ENCODE data around the gene FCAR.
"Not testable (repeated sequence)": the region's sequence is repeated elsewhere in the genome, so short reads cannot be mapped to it uniquely, and the experiment has no call there.

The FCAR gene

GRCh38 chr19:54873990-54874389 lies at the start of gene FCAR:
Gene FCAR, plus strand, starts transcription at chr19:54874235. Its CDS starts 55 bp downstream, at chr19:54874290.
- no peak for DNase-seq

- not testable (repeated sequence) for DNase-seq
These were observed 49.6 kb upstream of the FCAR start for GRCh38 chr19:54824416-54824815.

GRCh38 chr19:54825326-54825725 lies 48.7 kb upstream of the FCAR start:
- not testable (repeated sequence) for DNase-seq

GRCh38 chr19:54828064-54828463 lies 46.0 kb upstream of the FCAR start:
- DNase-seq = not testable (repeated sequence)

GRCh38 chr19:54832496-54832895 lies 41.5 kb upstream of the FCAR start, which contains the start of gene KIR2DS4:
Gene KIR2DS4, plus strand, starts transcription at chr19:54832676.
- DNase-seq = not testable (repeated sequence)

GRCh38 chr19:54835126-54835525 lies 38.9 kb upstream of the FCAR start:
- DNase-seq = peak; percentile 59

- not testable (repeated sequence) for DNase-seq
These were observed 36.5 kb upstream of the FCAR start for GRCh38 chr19:54837522-54837921.

GRCh38 chr19:54843171-54843570 lies 30.9 kb upstream of the FCAR start:
- DNase-seq = not testable (repeated sequence)

GRCh38 chr19:54850061-54850640 lies 23.9 kb upstream of the FCAR start, which contains the start of gene KIR3DL2:
Gene KIR3DL2, plus strand, starts transcription at chr19:54850443. Its CDS starts 33 bp downstream, at chr19:54850476.
- DNase-seq = not testable (repeated sequence)

- no peak for DNase-seq
These were observed 23.1 kb upstream of the FCAR start for GRCh38 chr19:54850930-54851329.

- DNase-seq = no peak
These were observed 22.7 kb upstream of the FCAR start for GRCh38 chr19:54851353-54851752.

GRCh38 chr19:54855241-54855640 lies 18.8 kb upstream of the FCAR start:
- not testable (repeated sequence) for DNase-seq

GRCh38 chr19:54858476-54858875 lies 15.6 kb upstream of the FCAR start:
- DNase-seq = not testable (repeated sequence)

- not testable (repeated sequence) for DNase-seq
These were observed 14.6 kb upstream of the FCAR start for GRCh38 chr19:54859421-54859820.

GRCh38 chr19:54863459-54863858 lies 10.6 kb upstream of the FCAR start:
- not testable (repeated sequence) for DNase-seq

- DNase-seq = no peak
These were observed 2.3 kb upstream of the FCAR start for GRCh38 chr19:54871696-54872095.

GRCh38 chr19:54875506-54875905 lies 1.5 kb downstream of the FCAR start:
- no peak for DNase-seq

GRCh38 chr19:54877471-54877870 lies 3.4 kb downstream of the FCAR start:
- DNase-seq = no peak

GRCh38 chr19:54881884-54882283 lies 7.8 kb downstream of the FCAR start:
- no peak for DNase-seq

- DNase-seq = peak; percentile 31
These were observed 8.7 kb downstream of the FCAR start for GRCh38 chr19:54882758-54883157.

- DNase-seq = no peak
These were observed 9.2 kb downstream of the FCAR start for GRCh38 chr19:54883228-54883627.

- no peak for DNase-seq
These were observed 14.2 kb downstream of the FCAR start for GRCh38 chr19:54888239-54888638.

GRCh38 chr19:54889566-54889965 lies 15.5 kb downstream of the FCAR start:
- DNase-seq = no peak

GRCh38 chr19:54893406-54893805 lies 19.4 kb downstream of the FCAR start:
- DNase-seq = no peak

GRCh38 chr19:54894106-54894505 lies 20.1 kb downstream of the FCAR start:
- not testable (repeated sequence) for DNase-seq

Data from NK-92 treated with Interleukin-12 subunit alpha and Interleukin-12 subunit beta, amount 100 ng/mL, for 24 hours (cell line).